A549 (cell line): ENCODE results near the gene GNG2.

ENCODE experiments used
- CHD4 ChIP-seq: fragments of 200-600 bp; sonication (generic); IDR thresholded peaks from 2 replicates; pipeline ENCODE4 v1.6.1; 2016; ENCODE audit warnings: antibody characterized with exemption, mild to moderate bottlenecking, borderline replicate concordance
- CTCF ChIP-seq: fragments of >200 bp; sonication (Bioruptor Twin); formaldehyde crosslinking; IDR thresholded peaks from 3 replicates; pipeline ENCODE4 v1.5.1; 2016
- EP300 ChIP-seq, 2 experiments: fragments of >200 bp; sonication (Bioruptor Twin); formaldehyde crosslinking; IDR thresholded peaks; 2 replicates in 1 of 2; 3 replicates in 1 of 2; pipeline ENCODE4 v1.6.1; 2016 to 2017
- HDAC2 ChIP-seq: fragments of 200-600 bp; sonication (generic); IDR thresholded peaks from 2 replicates; pipeline ENCODE4 v1.6.1; 2016
- HMGXB4 ChIP-seq: fragments of 250-450 bp; sonication (Bioruptor Pico); IDR thresholded peaks from 2 replicates; pipeline ENCODE4 v1.5.0; 2021; ENCODE audit warnings: mild to moderate bottlenecking, moderate library complexity, borderline replicate concordance
- MAX ChIP-seq: IDR thresholded peaks from 2 replicates; pipeline ENCODE4 v1.6.1; 2012
- MYC ChIP-seq: IDR thresholded peaks from 2 replicates; pipeline ENCODE4 v1.6.1; 2012; ENCODE audit warnings: mild to moderate bottlenecking, inconsistent platforms, low read length, improper control_type of control experiment, borderline replicate concordance
- NFE2L2 ChIP-seq: fragments of 150-350 bp; conservative IDR thresholded peaks from 2 replicates; pipeline ENCODE4 v1.6.1; 2014; ENCODE audit warnings: low read length
- PBX3 ChIP-seq: IDR thresholded peaks from 2 replicates; pipeline ENCODE4 v1.6.1; 2012
- POLR2A ChIP-seq: IDR thresholded peaks from 2 replicates; pipeline ENCODE4 v1.6.1; 2012; ENCODE audit warnings: mild to moderate bottlenecking, low read length
- RFX5 ChIP-seq: fragments of 450-650 bp; IDR thresholded peaks from 2 replicates; pipeline ENCODE4 v1.7.1; 2014; ENCODE audit warnings: antibody characterized with exemption, mild to moderate bottlenecking, moderate library complexity
- SMC3 ChIP-seq: fragments of >200 bp; sonication (Bioruptor Twin); formaldehyde crosslinking; IDR thresholded peaks from 3 replicates; pipeline ENCODE4 v1.6.1; 2018; ENCODE audit warnings: inconsistent platforms
- USF2 ChIP-seq: fragments of 450-650 bp; IDR thresholded peaks from 2 replicates; pipeline ENCODE4 v1.6.1; 2014; ENCODE audit warnings: antibody characterized with exemption

- TF ChIP-seq NFE2L2 (no peak), HMGXB4 (CRISPR knock-in tag) (no peak), CTCF (no peak), CHD4 (no peak), POLR2A (no peak), MAX (no peak), HDAC2 (no peak), PBX3 (no peak), USF2 (no peak), SMC3 (no peak), RFX5 (no peak), MYC (no peak), EP300 (IDR thresholded peaks at IDR 0.05) (no peak)
Measured at GRCh38 chr14:51939226-51939625, 78.8 kb downstream of the GNG2 start.
